CD4-positive, alpha-beta T cell treated with Interleukin-6 at 100 ng/mL for 8 hours (primary cell): ENCODE data around the gene HSPA6.
"Not testable (repeated sequence)": the region's sequence is repeated elsewhere in the genome, so short reads cannot be mapped to it uniquely, and the experiment has no call there.

Experiments
- DNase-seq: peaks from one replicate; pipeline ENCODE4 v3.0.0-alpha.2; 2020; ENCODE audit warnings: mixed read lengths, low spot score

Gene HSPA6

DNA sequence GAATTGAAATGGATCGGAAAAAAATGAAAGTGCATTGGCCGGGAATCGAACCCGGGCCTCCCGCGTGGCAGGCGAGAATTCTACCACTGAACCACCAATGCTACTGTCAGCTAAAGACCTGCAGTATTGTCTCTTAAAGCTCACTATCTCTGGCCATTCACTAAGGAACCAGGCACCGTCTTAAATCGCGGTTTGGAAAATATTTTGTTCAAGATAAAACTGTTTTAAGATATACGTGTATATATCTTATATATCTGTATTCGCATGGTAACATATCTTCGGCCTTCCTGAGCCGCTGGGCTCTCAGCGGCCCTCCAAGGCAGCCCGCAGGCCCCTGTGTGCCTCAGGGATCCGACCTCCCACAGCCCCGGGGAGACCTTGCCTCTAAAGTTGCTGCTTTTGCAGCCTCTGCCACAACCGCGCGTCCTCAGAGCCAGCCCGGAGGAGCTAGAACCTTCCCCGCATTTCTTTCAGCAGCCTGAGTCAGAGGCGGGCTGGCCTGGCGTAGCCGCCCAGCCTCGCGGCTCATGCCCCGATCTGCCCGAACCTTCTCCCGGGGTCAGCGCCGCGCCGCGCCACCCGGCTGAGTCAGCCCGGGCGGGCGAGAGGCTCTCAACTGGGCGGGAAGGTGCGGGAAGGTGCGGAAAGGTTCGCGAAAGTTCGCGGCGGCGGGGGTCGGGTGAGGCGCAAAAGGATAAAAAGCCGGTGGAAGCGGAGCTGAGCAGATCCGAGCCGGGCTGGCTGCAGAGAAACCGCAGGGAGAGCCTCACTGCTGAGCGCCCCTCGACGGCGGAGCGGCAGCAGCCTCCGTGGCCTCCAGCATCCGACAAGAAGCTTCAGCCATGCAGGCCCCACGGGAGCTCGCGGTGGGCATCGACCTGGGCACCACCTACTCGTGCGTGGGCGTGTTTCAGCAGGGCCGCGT lies at the start of gene HSPA6:
TSS of gene HSPA6 (plus strand) at position 724 of the 925 bp plus-strand sequence. CDS start at position 843, 119 bp downstream.
- peak; percentile 75 for DNase-seq

DNA sequence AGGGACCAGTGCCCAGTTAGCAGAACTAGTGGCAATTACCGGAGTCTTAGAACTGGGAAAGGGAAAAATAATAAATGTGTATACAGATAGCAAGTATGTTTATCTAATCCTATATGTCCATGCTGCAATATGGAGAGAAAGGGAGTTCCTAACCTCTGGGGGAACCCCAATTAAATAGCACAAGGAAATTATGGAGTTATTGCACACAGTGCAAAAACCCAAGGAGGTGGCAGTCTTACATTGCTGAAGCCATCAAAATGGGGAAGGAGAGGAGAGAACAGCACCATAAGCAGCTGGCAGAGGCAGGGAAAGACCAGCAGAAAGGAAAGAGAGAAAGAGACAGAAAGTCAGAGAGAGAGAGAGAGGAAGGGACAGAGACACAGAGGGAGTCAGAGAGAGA lies 46.6 kb upstream of the HSPA6 start:
- DNase-seq = not testable (repeated sequence)

DNA sequence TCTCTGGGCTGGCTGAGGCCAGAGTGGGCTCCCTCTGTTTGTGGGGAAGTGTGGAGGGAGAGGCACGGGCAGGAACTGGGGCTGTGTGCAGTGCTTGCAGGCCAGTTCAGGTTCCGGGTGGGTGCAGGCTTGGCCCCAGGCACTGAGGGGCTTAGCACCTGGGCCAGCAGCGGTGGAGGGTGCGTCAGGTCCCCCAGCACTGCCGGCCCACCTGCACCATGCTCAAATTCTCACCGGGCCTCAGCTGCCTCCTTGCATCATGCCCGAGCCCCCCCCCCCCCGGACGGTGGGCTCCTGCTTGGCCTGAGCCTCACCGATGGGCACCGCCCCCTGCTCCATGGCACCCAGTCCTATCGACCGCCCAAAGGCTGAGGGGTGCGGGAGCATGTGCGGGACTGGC lies 45.4 kb upstream of the HSPA6 start:
- no peak for DNase-seq

DNA sequence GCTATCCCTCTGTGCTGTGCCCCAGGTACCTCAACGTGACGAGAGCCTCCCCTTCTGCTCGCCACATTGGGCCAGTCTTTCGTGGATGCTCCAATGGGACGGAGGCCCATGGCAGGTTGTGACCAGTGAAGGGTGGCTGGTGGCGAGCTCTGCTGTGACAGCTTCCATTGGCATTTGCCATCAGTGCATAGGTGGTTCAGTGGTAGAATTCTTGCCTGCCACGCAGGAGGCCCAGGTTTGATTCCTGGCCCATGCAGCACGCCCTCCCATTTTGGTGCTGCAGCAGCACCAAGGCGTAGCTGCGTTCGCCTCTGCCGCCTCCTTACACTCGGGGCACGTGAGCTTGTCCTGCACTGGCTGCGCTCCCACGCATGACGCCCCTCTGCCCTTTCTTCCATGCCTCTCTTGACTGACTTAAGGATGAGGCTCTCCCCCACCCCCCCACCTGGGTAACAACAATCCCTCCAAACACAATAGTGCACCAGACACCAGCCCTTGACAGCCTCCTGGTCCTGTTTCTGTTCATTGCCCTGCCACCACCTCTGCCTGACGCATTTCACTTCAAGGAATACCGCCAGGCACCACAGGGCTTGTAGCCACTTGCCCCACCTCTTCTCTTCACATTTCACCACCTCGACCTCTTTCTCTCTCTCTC lies 43.8 kb upstream of the HSPA6 start:
- DNase-seq = no peak

DNA sequence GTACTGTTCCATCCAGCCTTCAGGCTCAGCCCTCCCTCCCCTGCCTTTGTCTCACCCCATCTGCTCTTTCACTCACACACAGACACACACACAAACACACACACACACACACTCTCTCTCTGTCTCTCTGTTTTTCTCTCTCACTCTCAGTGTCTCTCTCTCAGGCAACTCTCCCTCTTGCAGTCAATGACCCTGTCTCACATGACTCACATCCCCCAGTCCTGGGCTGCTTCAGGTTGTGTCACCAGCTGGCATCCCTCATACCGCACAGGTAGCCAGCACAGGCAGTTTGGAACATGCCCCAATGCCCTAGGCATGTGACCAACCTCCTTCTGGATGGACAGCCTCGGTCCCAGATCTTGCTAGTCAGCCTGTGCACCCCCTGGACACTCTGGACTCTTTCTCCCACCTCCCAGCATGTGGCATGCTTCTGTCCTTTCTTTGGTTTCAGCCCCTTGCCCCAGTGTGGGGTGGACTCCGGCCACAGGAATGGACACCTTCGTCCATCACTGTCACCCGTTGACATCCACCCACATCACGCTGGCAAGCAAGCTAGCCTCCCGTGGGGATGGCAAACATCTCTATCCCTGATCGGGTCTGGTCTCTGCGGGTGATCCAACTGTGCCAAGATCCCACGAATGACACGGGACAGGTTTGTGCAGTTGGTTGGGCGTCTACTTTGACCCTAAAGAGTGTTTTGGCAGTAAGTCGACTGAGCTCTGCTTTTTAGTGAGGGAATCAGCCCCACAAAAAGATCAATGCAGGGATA lies 42.5 kb upstream of the HSPA6 start:
- no peak for DNase-seq

DNA sequence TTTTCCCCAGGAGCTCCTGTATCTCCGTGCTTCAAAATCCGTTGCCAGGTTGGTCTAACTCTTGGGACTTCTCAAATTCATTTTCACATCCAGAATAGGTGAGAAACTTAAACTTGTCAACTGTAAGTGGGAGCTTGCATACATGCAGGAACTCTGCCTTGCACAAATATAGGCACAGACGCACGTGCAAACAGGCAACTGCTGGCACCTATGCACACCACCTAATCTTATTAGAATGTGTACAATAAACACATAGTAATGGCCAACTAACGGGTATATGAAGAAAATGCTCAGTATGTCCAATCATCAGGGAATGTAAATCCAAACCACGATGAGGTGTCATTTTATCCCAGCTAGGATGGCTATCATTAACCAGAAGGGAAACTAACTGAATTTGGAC lies 41.7 kb upstream of the HSPA6 start:
- no peak for DNase-seq

DNA sequence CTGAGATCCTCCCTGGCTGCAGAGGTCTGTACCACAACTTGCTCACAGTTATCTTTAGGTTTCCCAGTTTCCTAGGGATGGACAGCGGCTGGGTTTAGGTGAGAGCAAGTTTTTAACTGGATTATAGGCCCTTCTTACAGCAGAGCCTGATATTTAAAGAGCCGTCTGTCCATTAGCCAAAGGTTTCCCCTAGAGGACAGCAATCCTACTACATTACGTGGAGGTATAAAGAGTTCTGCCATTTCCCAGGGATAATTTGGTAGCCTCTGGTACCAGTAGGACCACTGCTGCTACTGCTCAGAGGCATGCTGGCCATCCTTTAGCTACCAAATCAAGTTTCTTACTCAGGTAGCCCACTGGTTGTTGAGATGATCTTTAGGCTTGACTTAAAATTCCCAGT lies 41.0 kb upstream of the HSPA6 start:
- no peak for DNase-seq

DNA sequence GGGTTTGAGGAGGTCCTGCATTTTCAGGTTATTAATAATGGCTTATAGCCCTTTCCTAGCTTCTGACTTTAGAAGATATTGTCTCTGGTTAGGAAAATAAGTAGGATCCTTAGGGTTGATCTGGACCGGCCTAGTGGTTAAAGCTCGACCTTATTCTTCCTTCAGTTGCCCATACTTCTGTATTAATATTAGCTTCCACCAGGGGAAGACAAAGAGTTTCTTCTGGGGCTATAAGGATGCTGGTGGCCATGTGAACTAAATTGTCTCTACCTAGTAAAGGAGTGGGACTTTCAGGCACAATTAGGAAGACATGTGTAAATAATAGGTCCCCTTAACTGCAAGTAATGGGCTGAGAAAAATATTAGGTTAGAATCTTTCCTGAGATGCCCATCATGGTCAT lies 39.7 kb upstream of the HSPA6 start:
- DNase-seq = no peak

DNA sequence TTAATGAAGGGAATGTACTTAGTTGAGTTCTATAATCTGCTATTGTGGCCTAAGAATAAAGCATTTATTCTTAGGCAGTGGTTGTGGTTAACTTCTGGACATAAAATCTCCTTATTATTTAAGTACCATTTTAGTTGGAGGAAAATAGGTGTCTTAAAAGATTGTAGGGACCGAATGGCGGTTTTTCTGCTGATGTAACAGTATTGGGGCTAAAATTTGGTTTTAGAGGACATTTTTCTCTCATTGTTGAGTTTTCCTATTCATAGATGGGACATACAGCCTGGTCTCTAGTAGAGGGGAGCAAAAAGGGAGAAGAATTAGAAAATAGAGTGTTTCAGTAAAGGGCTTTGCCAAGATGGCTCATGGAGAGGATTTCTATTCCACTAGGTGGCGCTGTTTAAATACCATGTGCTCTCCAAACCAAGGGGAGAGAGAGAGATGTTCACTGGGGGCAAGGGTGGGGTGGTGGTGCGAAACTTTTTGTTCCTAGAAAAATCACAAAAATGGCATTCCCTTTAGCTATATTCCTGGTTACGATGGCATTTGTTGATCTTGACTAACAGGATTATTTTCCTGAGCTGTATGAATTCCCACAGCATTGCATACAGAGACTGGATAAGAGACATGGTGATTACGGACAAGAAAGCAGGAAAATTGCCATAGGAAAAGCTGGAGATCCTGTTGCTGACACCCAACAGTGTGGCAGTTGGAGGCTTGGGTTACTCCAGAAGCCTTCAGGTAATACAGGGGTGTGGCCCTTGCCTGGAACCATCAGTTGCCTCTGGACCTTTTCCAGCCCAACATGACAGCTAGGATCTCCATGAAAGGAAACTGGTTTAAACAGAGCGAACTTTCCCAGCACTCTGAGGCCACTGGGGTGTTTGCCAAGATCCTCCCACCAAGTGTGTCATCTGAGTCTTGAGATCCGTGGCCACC lies 37.3 kb upstream of the HSPA6 start:
- peak; percentile 69 for DNase-seq

DNA sequence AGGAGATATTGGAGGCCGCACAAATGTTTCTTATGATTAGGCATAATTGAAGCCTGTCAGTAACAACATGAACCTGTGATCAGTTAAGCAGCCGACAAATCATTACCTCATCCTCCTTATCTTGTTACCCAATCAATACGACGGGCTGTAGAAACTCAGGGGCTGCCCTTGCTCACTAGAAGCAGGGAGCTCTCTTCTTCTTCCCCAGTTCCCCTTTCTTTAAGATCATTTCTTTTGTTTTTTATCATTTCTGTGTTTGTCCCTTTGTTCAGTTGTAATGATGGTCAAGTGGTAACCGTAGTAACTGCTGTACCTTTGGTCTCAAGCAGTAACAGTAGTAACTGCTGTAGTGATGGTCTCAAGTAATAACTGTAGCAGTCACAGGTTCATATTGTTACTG lies 32.9 kb upstream of the HSPA6 start:
- DNase-seq = no peak

DNA sequence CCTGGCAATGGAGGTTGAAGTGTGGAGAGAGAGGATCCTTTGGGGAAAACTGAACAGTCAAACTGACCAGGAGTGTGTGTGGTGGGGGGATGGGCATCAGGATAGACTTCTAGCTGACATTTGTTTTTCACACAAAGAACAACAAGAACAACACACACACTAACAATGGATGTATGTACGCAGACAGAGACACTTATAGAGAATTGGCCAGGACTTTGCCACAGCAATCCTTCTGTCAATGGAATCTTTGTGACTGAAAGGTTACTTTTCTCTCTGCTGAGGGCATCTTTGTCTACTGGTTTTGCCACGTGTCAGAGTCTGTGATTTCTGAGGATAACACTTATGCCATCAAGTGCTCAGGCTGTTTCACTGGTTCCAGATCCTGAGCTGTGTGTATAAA lies 31.5 kb upstream of the HSPA6 start:
- no peak for DNase-seq

DNA sequence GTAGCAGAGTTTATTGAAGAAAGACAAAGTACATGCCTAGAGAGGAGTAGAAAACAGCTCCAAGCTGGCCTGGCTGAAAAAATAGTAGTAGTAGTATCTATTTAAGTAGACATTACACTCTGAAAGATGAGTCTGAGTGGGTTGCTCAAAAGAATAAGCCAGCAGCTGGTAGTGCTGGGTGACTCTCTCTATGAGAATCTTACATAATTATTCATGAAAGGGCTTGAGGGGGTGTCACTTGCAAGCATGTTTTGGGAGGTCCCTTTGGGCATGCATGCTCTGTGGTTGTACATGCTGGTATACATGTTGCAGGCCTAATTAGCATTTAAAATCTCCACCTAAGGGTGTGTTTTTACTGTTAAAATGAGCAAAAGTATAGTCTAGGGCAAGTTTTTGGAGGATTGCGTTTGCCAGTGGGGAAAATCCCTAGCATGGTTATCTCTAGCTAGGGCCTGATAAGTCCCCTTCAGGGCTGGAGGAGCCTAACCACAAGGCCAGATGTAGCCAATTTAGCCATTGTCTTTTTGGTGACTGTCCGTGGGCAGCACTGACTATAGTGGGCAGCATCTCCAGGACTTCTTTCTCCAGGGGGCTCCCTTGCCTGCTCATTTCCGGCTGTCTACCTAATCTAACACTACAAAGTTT lies 30.1 kb upstream of the HSPA6 start:
- no peak for DNase-seq

DNA sequence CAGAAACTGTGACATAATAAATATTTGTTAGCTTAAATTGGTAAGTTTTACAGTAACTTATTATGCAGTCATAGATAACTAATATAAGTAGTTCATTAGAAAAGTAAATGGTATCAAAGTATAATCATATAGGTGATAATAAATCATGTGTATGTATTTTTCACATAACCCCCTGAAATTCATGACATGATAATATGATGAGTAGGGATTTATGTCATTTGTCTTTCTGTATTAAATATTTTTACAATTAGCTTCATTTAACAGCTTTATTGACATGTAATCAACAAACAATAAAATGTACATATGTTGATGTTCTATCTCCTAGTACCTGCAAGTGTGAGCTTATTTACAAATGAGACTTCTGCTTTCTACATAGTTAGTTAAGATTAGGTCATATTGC lies 28.9 kb upstream of the HSPA6 start:
- DNase-seq = no peak

DNA sequence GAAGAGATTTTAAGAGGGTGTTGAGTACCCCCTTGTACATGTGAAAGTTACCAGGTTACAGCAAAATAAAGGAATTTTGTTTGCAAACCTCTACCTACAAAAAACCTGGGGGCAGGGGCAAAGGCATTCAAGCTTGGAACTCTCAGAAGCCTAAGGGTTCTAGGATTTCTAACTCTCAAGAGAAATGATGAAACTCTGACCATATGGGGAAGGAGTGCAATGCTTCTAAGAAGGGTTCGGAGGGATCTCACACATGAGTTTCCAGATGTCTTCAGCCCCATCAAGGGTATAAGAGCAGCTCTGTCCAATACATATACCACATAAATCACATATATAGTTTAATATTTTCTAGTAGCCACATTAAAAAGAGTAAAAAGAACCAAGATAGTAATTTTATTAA lies 26.4 kb upstream of the HSPA6 start:
- no peak for DNase-seq

DNA sequence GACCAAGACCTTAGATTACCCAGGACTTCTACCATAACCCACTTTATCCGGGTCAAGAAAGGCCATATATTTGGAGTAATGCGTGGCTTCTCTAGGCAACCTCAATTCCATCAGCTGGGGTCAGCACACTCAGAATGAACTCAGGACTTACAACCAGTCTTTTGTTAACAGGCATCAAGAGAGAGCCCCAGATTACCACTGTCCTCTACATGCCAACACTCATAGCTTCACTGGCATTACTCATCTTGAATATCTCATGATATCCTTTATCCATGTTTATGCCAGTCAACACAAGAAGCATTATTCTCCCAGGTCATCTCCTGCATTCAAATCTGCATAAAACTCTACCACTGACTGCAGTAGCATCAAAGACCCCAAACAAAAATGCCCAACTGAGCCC lies 25.7 kb upstream of the HSPA6 start:
- no peak for DNase-seq

DNA sequence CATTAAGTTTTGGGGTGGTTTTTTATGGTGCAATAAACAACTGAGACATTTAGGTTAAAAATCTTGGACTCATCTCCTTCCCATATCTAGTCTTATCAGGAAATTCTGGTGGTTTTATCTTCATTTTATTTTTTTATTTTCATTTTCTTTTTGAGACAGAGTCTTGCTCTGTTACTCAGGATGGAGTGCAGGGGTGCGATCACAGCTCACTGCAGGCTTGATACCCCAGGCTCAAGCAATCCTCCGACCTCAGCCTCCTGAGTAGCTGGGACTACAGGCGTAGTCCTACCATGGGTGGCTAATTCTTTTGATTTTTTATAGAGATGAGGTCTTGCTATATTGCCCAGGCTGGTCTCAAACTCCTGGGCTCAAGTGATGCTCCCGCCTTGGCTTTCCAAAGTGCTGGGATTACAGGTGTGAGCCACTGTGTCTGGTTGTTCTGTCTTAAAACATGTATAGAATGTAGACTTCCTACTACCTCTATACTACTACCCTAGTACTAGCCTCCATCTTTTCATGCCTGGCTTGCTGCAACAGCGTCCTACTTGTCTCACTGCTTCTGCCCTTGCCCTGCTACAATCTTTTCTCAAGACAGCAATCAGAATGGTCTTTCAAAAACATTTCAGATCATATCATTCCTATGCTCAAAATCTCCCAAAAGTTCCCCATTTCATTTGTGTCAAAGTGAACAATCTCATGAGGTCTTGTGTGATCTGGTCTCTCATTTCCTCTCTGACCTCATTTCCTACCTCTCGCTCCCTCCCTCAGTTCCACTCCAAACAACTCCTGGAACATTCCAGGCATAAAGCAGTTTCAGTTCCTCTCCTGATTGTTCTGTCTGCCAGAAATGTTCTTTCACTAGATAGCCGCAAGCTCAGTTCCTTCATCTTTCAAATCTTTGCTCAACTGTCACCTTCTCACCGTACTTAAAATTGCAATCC lies 25.0 kb upstream of the HSPA6 start:
- DNase-seq = no peak

DNA sequence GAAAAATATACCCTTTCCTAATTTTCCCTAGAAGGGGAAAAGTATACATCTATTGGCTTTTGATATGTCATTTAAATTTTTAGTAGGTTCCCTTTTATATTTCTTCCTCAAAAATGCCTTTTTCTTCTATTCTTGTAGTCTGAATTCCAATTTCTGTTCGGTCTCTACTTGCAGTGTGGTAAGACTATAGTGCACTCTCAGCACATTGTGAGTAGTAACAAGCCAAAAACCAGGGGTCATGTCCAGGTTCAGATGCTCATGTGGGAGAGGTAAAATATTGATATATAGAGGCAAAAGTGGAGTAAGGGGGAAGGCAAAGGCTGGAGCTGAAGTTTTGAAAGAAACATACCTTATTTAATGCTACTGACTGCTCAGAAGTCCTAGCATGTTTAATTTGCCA lies 23.1 kb upstream of the HSPA6 start:
- no peak for DNase-seq

DNA sequence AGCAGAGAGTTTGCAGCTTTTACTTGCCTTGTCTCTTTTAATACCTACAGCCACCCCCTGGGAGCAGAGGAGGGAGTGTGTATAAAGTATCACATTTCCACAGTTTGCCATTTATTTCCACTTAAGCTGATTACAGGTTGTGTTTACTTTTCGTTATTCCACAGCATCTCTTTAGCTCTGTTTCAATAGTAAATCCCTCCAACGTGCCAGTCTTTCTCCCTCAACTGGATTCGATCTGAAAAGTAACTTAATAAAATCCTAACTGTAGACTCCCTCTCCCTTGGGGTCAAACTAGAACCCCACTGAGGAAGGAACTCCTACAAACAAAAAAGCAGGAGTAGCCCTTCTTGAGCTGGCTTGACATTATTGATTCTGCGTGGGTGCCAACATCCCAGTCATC lies 22.2 kb upstream of the HSPA6 start:
- DNase-seq = no peak

DNA sequence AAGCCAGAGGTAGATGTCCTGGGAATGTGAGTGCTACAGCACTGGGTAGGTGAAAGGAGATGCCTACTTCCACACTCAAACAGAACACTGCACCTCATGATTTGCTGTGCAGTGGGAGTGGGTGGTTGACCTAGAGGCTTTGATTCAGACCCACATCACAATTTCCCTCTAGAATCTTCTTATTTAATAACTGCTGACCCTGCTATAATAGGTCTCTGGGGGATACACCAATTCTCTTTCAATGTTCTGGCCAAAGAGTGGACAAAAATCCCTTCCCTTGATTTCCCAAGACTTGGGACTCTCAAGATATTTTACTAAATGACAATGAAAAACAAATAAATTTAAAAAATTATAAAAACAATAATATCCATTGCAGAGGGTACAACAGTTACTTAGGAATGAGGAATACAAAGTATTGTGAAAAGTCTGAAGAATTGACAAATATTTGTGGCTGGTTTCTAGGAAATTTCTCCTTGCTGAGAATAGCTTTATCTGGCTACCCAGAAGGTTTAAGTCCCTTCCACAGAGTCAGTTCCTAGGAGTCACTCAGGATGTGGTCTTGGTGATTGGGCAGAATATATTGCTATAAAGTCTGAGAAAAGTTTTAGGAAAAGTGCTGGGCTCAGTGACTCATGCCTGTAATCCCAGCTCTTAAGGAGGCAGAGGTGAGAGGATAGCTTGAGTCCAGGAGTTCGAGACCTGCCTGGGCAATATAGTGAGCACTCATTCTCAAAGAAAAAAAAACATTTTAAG lies 21.5 kb upstream of the HSPA6 start:
- no peak for DNase-seq
